Measurements from ENCODE around the gene YPEL3. TPM values are rescaled to one million over a fixed set of nuclear protein-coding genes. Genes with fewer than 3 reads are reported as not detected.

YPEL3 gene
- total RNA-seq, 1 donor from 2014 or later: 6.8 TPM

GRCh38 chr16:30121741-30122571 is 25.9 kb upstream of the YPEL3 start:
- no peak for DNase-seq (ENCODE audit: low spot score)
- no peaks in the 10 kb centered on the region for H3K36me3 ChIP-seq
- peak overlapping the region; percentile 63 for H3K4me3 ChIP-seq
- Mint-ChIP-seq H3K27ac (peak overlapping the region; percentile 87), H3K9me3 (no peaks in the 10 kb centered on the region), H3K4me3 (peak overlapping the region; percentile 90), H3K36me3 (peaks cover 12% of the 10 kb centered on the region), H3K27me3 (ENCODE audit: insufficient read depth, low read depth) (peaks cover 2% of the 10 kb centered on the region), H3K4me1 (peaks cover 18% of the 10 kb centered on the region)
- no peak overlapping the region for H2AFZ ChIP-seq (replicated peaks)
- H3K27ac ChIP-seq: no peak overlapping the region
- no peak overlapping the region for H3K9ac ChIP-seq
- no peaks in the 10 kb centered on the region for H3K79me2 ChIP-seq (ENCODE audit: low read depth)
- H3F3A ChIP-seq (ENCODE audit: low read depth): peaks cover 10% of the 10 kb centered on the region
- no peak for TF ChIP-seq EZH2 (IDR thresholded peaks at IDR 0.05)
- no peaks in the 10 kb centered on the region for H3K27me3 ChIP-seq
- no peaks in the 10 kb centered on the region for H4K20me1 ChIP-seq (ENCODE audit: low read depth)
- peaks cover 4% of the 10 kb centered on the region for H3K4me1 ChIP-seq
- peak overlapping the region; percentile 80 for H3K4me2 ChIP-seq
- H3K9me3 ChIP-seq (ENCODE audit: low read depth): no peaks in the 10 kb centered on the region

GRCh38 chr16:30120340-30121105 is 24.5 kb upstream of the YPEL3 start:
- Histone ChIP-seq H3F3A (ENCODE audit: low read depth) (peaks cover 10% of the 10 kb centered on the region), H3K9me3 (ENCODE audit: low read depth) (no peaks in the 10 kb centered on the region), H3K79me2 (ENCODE audit: low read depth) (no peaks in the 10 kb centered on the region), H3K4me1 (peaks cover 4% of the 10 kb centered on the region), H3K27ac (no peak overlapping the region), H3K36me3 (no peaks in the 10 kb centered on the region), H3K4me2 (no peak overlapping the region), H2AFZ (replicated peaks) (no peak overlapping the region), H3K9ac (no peak overlapping the region), H3K4me3 (no peak overlapping the region), H4K20me1 (ENCODE audit: low read depth) (no peaks in the 10 kb centered on the region), H3K27me3 (no peaks in the 10 kb centered on the region)
- Mint-ChIP-seq H3K27me3 (ENCODE audit: insufficient read depth, low read depth) (peaks cover 4% of the 10 kb centered on the region), H3K9me3 (no peaks in the 10 kb centered on the region), H3K4me3 (peak overlapping the region; percentile 46), H3K27ac (no peak overlapping the region), H3K4me1 (peaks cover 18% of the 10 kb centered on the region), H3K36me3 (peaks cover 12% of the 10 kb centered on the region)
- DNase-seq (ENCODE audit: low spot score): no peak
- TF ChIP-seq EZH2phosphoT487 (IDR thresholded peaks at IDR 0.05): no peak
- no peak for TF ChIP-seq EZH2 (IDR thresholded peaks at IDR 0.05)
- no peak for TF ChIP-seq CTCF (IDR thresholded peaks at IDR 0.05)

- Histone ChIP-seq H3K4me3 (no peak overlapping the region), H3K27me3 (no peaks in the 10 kb centered on the region), H3K27ac (no peak overlapping the region), H4K20me1 (ENCODE audit: low read depth) (no peaks in the 10 kb centered on the region), H3F3A (ENCODE audit: low read depth) (peaks cover 10% of the 10 kb centered on the region), H3K9me3 (ENCODE audit: low read depth) (no peaks in the 10 kb centered on the region), H3K4me2 (no peak overlapping the region), H2AFZ (replicated peaks) (no peak overlapping the region), H3K9ac (no peak overlapping the region), H3K36me3 (no peaks in the 10 kb centered on the region), H3K79me2 (ENCODE audit: low read depth) (no peaks in the 10 kb centered on the region), H3K4me1 (peaks cover 4% of the 10 kb centered on the region)
- peaks cover 16% of the 10 kb centered on the region for H3K4me1 Mint-ChIP-seq
- H3K4me3 Mint-ChIP-seq: no peak overlapping the region
- H3K27me3 Mint-ChIP-seq (ENCODE audit: insufficient read depth, low read depth): peaks cover 2% of the 10 kb centered on the region
- peaks cover 12% of the 10 kb centered on the region for H3K36me3 Mint-ChIP-seq
- H3K9me3 Mint-ChIP-seq: no peaks in the 10 kb centered on the region
- no peak overlapping the region for H3K27ac Mint-ChIP-seq
- TF ChIP-seq CTCF (IDR thresholded peaks at IDR 0.05) (no peak), EZH2 (IDR thresholded peaks at IDR 0.05) (no peak), EZH2phosphoT487 (IDR thresholded peaks at IDR 0.05) (no peak)
- DNase-seq (ENCODE audit: low spot score): no peak
These were observed 23.4 kb upstream of the YPEL3 start for GRCh38 chr16:30119428-30119827.

Data from neural progenitor cell (in vitro differentiated cells).